ENCODE measurements around the gene RPS21. TPM values are rescaled to one million over a fixed set of nuclear protein-coding genes. Genes with fewer than 3 reads are reported as not detected.

The RPS21 gene
- total and polyA plus RNA-seq, 4 donors: 222 to 4,827 (median 2,651) TPM

DNA sequence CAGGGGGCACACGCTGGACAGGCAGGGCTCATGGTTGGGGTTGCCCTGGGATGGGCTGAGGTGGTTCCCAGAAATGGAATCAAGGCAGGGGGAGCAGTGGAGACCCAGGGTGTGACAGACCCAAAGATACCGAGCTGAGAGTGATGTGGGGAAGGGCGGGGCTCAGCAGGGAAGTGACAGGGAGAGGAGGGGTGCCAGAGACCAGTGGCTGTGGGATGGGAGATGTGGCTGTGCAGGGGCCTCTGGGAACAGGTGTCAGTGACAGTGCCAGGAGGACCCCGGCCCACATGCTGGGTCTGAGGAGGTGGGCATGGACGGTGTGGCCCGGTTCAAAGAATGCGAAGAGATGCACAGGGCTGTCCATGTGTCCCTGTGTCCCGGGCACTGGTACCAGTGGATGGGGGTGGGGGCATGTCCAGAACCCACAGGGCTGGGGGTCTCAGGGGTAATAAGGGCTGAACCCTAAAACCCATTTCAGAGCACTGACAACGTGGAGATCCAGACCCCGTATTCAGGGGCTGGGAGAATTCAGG, 19.1 kb downstream of the RPS21 start:
- Histone ChIP-seq H3K27me3 (ENCODE audit: control insufficient read depth in 3 of 3, insufficient read depth in 3 of 3, low read length in 2 of 3) (no peaks in the 10 kb centered on the region), H3K4me3 (no peak overlapping the region), H3K36me3 (ENCODE audit: control insufficient read depth in 4 of 4, insufficient read depth in 4 of 4, low read length in 4 of 4) (peaks cover 0 to 6% (median 1%) of the 10 kb centered on the region in 4 donors), H3K4me1 (ENCODE audit: control insufficient read depth in 5 of 5, insufficient read depth in 5 of 5, low read length in 5 of 5) (peaks cover 0 to 51% (median 4%) of the 10 kb centered on the region in 5 donors), H3K9ac (ENCODE audit: insufficient read depth in 1 of 2, low read length in 2 of 2) (peak overlapping the region in 1 of 2 donors; percentile 53), H3K27ac (ENCODE audit: low read depth in 1 of 2, low read length in 1 of 2) (peak overlapping the region in 1 of 2 donors; percentile 14), H3K9me3 (ENCODE audit: control insufficient read depth in 4 of 4, insufficient read depth in 3 of 4, low read length in 3 of 4) (no peaks in the 10 kb centered on the region)
- 59 to 73% methylated on average over 10 of the region's 10 CpGs for WGBS, 2 donors
- TF ChIP-seq, protein P1, sequence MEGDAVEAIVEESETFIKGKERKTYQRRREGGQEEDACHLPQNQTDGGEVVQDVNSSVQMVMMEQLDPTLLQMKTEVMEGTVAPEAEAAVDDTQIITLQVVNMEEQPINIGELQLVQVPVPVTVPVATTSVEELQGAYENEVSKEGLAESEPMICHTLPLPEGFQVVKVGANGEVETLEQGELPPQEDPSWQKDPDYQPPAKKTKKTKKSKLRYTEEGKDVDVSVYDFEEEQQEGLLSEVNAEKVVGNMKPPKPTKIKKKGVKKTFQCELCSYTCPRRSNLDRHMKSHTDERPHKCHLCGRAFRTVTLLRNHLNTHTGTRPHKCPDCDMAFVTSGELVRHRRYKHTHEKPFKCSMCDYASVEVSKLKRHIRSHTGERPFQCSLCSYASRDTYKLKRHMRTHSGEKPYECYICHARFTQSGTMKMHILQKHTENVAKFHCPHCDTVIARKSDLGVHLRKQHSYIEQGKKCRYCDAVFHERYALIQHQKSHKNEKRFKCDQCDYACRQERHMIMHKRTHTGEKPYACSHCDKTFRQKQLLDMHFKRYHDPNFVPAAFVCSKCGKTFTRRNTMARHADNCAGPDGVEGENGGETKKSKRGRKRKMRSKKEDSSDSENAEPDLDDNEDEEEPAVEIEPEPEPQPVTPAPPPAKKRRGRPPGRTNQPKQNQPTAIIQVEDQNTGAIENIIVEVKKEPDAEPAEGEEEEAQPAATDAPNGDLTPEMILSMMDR (IDR thresholded peaks at IDR 0.05; ENCODE audit: control extremely low read depth, extremely low read depth): no peak
- no peak for DNase-seq
- ATAC-seq (ENCODE audit: insufficient read depth, low FRiP score): no peak

DNA sequence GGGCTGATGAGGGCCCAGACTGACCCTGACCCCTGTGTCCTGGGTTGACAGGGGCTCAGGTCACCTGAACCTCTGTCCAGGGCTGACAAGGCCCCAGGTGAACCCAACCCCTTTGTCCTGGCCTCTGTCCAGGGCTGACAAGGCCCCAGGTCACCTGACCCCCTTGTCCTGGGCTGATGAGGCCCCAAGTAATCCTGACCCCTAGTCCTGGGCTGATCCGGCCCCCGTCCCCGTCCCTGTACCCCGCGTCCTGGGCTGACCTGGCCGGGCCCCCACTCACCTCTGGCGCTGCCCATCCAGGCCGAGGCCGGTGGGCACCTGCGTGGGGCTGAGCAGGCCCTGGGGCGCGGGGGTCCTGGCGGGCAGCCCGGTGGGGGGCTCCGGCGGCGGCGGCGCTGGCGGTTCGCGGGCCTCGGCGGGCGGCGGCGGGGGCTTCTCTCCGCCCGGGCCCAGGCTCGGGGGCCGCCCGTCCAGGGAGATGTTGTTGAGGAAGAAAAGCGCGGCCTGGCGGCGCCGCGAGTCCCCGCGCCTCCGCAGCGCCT, 19.8 kb downstream of the RPS21 start:
- no peaks in the 10 kb centered on the region for H3K27me3 ChIP-seq (ENCODE audit: control insufficient read depth in 3 of 3, insufficient read depth in 3 of 3, low read length in 2 of 3)
- H3K36me3 ChIP-seq (ENCODE audit: control insufficient read depth in 4 of 4, insufficient read depth in 4 of 4, low read length in 4 of 4): peaks cover 0 to 3% (median 0%) of the 10 kb centered on the region in 4 donors
- no peak for ATAC-seq (ENCODE audit: insufficient read depth, low FRiP score)
- no peaks in the 10 kb centered on the region for H3K9me3 ChIP-seq (ENCODE audit: control insufficient read depth in 4 of 4, insufficient read depth in 3 of 4, low read length in 3 of 4)
- H3K27ac ChIP-seq (ENCODE audit: low read depth in 1 of 2, low read length in 1 of 2): peak overlapping the region; percentile 23 to 38
- H3K4me1 ChIP-seq (ENCODE audit: control insufficient read depth in 5 of 5, insufficient read depth in 5 of 5, low read length in 5 of 5): peaks cover 0 to 51% (median 4%) of the 10 kb centered on the region in 5 donors
- TF ChIP-seq, protein P1 (IDR thresholded peaks at IDR 0.05; ENCODE audit: control extremely low read depth, extremely low read depth): no peak
- DNase-seq: no peak
- H3K4me3 ChIP-seq: peak overlapping the region; percentile 62
- peak overlapping the region in 1 of 2 donors; percentile 53 for H3K9ac ChIP-seq (ENCODE audit: insufficient read depth in 1 of 2, low read length in 2 of 2)
- WGBS, 2 donors: 1 to 4% methylated on average over 12 to 42 of the region's 42 CpGs

DNA sequence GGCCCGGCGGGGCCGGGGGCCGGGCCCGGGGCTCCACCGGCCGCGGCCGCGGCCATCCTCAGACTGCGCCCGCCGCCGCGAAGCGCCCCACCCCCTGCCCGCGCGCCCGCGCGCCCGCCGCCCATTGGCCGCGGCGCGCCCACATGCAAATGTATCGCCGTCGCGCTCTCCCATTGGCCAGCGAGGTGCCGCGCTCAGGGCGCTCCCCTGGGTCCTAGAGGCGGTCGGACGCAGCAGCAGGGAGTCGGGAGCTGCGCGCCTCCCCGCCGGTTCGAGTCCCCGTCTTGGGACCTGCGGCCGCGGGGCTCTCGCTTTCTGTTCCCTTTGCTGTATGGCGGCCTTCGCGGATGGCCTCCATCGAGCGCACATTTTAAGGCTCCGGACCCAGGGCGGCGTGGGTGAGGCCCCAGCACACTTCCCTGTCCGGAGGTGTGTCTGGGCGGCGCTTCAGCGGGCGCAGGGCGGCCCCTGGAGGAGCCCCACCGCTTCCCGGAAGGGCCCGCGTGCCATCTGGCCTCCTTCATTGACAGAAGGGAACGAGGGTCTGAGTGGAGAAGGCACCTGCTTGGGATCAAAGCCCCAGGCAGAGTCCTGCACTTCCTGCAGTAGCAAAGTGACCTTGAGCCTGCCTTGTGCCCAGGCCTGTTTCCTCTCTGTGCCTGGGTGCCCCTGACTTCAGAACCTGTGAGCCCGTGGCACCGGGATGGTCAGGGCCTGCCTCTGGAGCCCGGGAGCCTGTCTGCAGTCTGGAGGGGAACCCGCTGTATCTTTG, 20.5 kb downstream of the RPS21 start, which contains the start of gene CABLES2:
CABLES2 (minus strand) TSS at position 65 of the 772 bp plus-strand sequence; CDS start at position 56, 9 bp downstream.
- TF ChIP-seq, protein P1 (IDR thresholded peaks at IDR 0.05; ENCODE audit: control extremely low read depth, extremely low read depth): no peak
- 5 to 8% methylated on average over 44 to 73 of the region's 73 CpGs for WGBS, 2 donors
- Histone ChIP-seq H3K9me3 (ENCODE audit: control insufficient read depth in 4 of 4, insufficient read depth in 3 of 4, low read length in 3 of 4) (no peaks in the 10 kb centered on the region), H3K9ac (ENCODE audit: insufficient read depth in 1 of 2, low read length in 2 of 2) (peak within 1 kb of the TSS in 1 of 2 donors; percentile 53), H3K4me3 (peak within 1 kb of the TSS; percentile 62), H3K27me3 (ENCODE audit: control insufficient read depth in 3 of 3, insufficient read depth in 3 of 3, low read length in 2 of 3) (no peaks in the 10 kb centered on the region), H3K36me3 (ENCODE audit: control insufficient read depth in 4 of 4, insufficient read depth in 4 of 4, low read length in 4 of 4) (peaks cover 0 to under 1% (median 0%) of the 10 kb centered on the region in 4 donors), H3K4me1 (ENCODE audit: control insufficient read depth in 5 of 5, insufficient read depth in 5 of 5, low read length in 5 of 5) (peaks cover 0 to 51% (median 4%) of the 10 kb centered on the region in 5 donors), H3K27ac (ENCODE audit: low read depth in 1 of 2, low read length in 1 of 2) (peak within 1 kb of the TSS; percentile 23 to 38)
- ATAC-seq (ENCODE audit: insufficient read depth, low FRiP score) (peak; percentile 97), DNase-seq (peak; percentile 94 to 97 (median 96))
